Epithelial cell of esophagus (primary cell): Measurements from ENCODE around the gene MILR1.

Experiments used
- DNase-seq: peaks from one replicate; pipeline ENCODE4 v3.0.0; 2010; ENCODE audit warnings: low read depth
- H3K4me3 ChIP-seq: 2 replicates; pipeline ENCODE4 v1.5.1; 2011; ENCODE audit warnings: mild to moderate bottlenecking, low read length, control low read depth
- CTCF ChIP-seq: IDR thresholded peaks from 2 replicates; pipeline ENCODE4 v1.5.1; 2011; ENCODE audit warnings: low read depth, mild to moderate bottlenecking, low read length, control low read depth, inconsistent platforms; ENCODE audit not compliant: insufficient read depth; ENCODE audit errors: missing control alignments

The MILR1 gene

GRCh38 chr17:64503341-64503740, 54.4 kb downstream of the MILR1 start:
- no peak overlapping the region for H3K4me3 ChIP-seq
- peak; percentile 17 for DNase-seq
- no peak for TF ChIP-seq CTCF

- no peak for TF ChIP-seq CTCF
- peak overlapping the region; percentile 93 for H3K4me3 ChIP-seq
- peak; percentile 9 for DNase-seq
Measured at GRCh38 chr17:64503821-64504768, 55.2 kb downstream of the MILR1 start.

GRCh38 chr17:64504769-64505339, 55.9 kb downstream of the MILR1 start:
- TF ChIP-seq CTCF = no peak
- H3K4me3 ChIP-seq = peak overlapping the region; percentile 93
- peak; percentile 14 for DNase-seq

GRCh38 chr17:64505340-64506200, 56.7 kb downstream of the MILR1 start:
- no peak for TF ChIP-seq CTCF
- H3K4me3 ChIP-seq = peak overlapping the region; percentile 93
- DNase-seq = peak; percentile 84

GRCh38 chr17:64506201-64506575, 57.3 kb downstream of the MILR1 start, which contains the start of gene DDX5:
TSS of gene DDX5 (minus strand) at chr17:64506289. CDS start at chr17:64506119, 170 bp downstream.
- TF ChIP-seq CTCF = no peak
- DNase-seq = no peak
- peak within 1 kb of the TSS; percentile 93 for H3K4me3 ChIP-seq

- peak within 1 kb of the TSS; percentile 93 for H3K4me3 ChIP-seq
- DNase-seq = peak; percentile 99
- no peak for TF ChIP-seq CTCF
Measured at GRCh38 chr17:64506576-64507412, 57.9 kb downstream of the MILR1 start, which contains the start of gene CEP95. TSS of gene CEP95 (plus strand) at chr17:64506977. CDS start at chr17:64507098, 121 bp downstream.
